ENCODE results near the gene KIF1A.

KIF1A gene

DNA sequence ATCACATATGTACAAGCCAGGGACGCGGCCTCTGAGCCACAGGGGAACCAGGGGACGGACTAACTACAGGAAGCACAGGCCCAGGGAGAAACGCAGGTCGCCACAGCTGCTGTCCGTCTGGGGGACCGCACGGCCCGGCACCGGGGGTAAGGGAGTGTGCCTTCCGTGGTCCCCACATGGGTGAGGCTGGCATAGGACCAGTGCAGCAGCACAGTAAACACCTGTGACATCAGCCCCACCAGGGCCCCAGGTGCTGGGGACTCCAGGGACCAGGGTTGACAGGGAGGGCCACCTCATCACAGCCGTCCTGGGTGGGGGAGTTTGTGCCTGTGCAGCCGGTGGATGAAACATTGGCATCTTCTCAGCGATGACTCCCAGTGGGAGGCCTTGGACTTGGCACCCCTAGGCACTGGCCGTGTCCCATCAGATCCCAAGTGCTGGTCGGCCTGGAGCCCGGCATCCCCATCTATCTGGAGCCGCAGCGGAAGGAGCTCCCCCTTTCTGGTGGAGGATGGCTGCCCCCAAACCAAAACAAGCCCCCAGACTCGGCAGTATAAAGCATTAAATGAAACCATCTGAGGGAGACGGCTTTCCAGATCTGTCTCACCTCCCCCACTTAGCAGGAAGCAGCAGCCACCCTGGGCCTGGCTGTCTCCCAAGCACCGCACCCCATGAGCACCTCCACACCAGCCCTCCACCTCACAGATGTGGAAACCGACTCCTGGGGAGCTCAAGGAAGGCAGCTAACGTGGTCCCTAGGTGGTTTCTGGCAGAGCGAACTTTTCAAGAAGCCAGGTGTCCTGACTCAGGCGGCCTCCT is 105.9 kb downstream of the KIF1A start:
- DNase-seq (ENCODE audit: extremely low read depth, low read depth): no peak
- no peak for TF ChIP-seq CTCF (IDR thresholded peaks at IDR 0.05; ENCODE audit: low read depth, low read length)

DNA sequence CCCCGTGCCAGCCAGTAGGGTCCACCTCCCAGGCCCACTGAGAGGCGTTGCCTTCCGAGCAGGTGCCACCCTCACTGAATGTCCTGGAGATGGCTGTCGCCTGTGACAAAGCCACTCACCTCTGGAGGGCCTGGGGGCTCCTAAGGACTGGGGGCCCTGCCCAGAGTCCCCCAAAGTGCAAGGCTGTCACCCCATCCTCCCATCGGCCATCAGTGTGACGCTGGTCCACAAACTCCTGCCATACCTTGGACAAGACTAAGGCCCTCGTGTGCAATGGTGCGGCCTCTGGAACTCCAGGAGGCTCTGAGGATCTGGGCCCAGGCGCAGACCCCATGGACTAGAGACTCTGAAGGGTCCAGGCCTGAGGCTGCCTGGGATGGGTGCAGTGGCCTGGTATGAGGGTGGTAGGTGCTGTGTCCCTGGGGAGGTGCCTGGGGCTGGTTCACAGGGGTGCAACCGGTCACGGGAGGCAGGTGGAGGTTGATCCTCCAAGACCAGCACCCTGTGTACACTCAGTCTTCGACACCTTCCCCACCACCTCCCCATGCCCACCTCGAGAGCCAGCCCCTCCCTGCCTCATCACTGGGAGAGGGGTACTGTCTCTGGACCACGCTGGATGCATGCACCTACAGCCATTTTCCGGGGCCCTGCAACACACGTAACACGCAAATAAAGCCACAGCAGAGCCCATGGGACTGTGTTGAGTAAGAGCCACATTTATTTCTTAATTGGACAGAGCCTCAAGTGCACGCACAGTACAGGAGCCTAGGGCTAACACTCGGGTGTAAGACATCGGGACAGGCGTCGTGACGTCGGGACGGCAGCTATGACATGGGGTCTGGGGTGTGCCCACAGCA is 106.7 kb downstream of the KIF1A start:
- DNase-seq (ENCODE audit: extremely low read depth, low read depth): no peak
- no peak for TF ChIP-seq CTCF (IDR thresholded peaks at IDR 0.05; ENCODE audit: low read depth, low read length)

- no peak for DNase-seq (ENCODE audit: extremely low read depth, low read depth)
- TF ChIP-seq CTCF (IDR thresholded peaks at IDR 0.05; ENCODE audit: low read depth, low read length): no peak
These were observed 107.9 kb downstream of the KIF1A start for GRCh38 chr2:240712121-240712520.

DNA sequence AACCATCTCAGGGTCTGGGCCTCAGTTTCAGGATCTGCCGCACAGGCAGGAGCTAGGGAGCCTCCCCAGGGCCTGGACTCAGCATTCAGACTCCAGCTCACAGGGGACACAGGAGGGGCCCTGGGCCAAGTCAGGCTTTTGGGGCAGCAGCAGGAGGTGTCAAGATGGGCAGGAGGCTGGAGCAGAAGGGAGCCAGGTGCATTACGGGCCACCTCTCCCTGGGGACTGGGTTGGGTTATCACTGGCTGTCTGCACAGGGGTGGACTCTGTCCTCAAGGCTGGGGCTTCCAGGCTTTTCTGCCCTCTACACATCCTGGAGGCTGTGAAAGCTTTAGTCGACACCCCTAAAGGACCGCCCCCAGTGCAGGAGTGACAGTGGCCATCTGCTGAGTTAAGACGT is 108.3 kb downstream of the KIF1A start:
- TF ChIP-seq CTCF (IDR thresholded peaks at IDR 0.05; ENCODE audit: low read depth, low read length): no peak
- no peak for DNase-seq (ENCODE audit: extremely low read depth, low read depth)

DNA sequence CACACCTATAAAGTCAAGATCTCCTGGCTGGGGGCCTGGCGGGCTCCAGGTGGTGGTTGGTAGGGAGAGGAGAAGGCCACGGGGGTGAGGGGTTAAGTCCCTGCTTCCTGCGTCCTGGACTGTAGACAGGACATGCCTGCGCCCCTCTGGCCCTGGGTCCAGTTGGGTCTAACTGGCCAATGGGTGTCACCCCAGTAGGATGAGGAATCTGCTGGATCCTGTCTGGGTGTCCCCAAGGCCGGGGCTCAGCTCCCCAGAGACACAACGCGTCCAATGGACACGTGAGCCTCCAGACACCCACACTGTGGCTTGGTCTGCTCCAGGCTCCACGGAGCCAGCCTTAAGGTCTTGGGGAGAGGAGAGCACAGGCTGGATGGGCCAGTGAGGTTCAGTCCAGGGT is 108.7 kb downstream of the KIF1A start:
- DNase-seq (ENCODE audit: extremely low read depth, low read depth): no peak
- no peak for TF ChIP-seq CTCF (IDR thresholded peaks at IDR 0.05; ENCODE audit: low read depth, low read length)

DNA sequence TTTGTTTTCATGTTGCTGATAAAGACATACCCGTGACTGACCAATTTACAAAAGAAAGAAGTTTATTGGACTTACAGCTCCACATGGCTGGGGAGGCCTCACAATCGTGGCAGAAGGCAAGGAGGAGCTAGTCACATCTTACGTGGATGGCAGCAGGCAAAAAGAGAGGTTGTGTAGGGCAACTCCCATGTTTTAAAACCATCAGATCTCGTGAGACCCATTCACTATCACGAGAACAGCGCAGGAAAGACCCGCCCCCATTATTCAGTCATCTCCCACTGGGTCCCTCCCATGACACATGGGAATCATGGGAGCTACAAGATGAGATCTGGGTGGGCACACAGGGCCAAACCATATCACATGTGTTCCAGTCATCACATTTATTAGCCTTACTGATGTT is 111.6 kb downstream of the KIF1A start:
- DNase-seq (ENCODE audit: extremely low read depth, low read depth): no peak
- TF ChIP-seq CTCF (IDR thresholded peaks at IDR 0.05; ENCODE audit: low read depth, low read length): no peak

GRCh38 chr2:240707821-240708220 is 112.2 kb downstream of the KIF1A start:
- no peak for TF ChIP-seq CTCF (IDR thresholded peaks at IDR 0.05; ENCODE audit: low read depth, low read length)
- no peak for DNase-seq (ENCODE audit: extremely low read depth, low read depth)
